H1 (cell line): ENCODE results near the gene CPA1. TPM values are rescaled to one million over a fixed set of nuclear protein-coding genes. Genes with fewer than 3 reads are reported as not detected.

ENCODE experiments used
- CTCF ChIA-PET: fragments of 300-600 bp; sonication (Branson Sonifier 250); formaldehyde crosslinking; loops from one replicate; lab custom pipeline; 2021; ENCODE audit not compliant: partially characterized antibody; lab: Charles Lee
- POLR2A ChIA-PET: fragments of 300-600 bp; sonication (Branson Sonifier 250); formaldehyde crosslinking; loops from one replicate; lab custom pipeline; 2021; ENCODE audit warnings: inconsistent platforms; ENCODE audit not compliant: partially characterized antibody; lab: Charles Lee
- DNase-seq, 2 experiments: peaks; one replicate each; pipeline versions ENCODE4 v3.0.0 to v3.0.0-alpha.2; 2010 to 2022; ENCODE audit warnings: low spot score in 2 of 2, low read depth in 1 of 2, mixed read lengths in 1 of 2
- FAIRE-seq: peaks from 2 replicates; lab custom pipeline; 2011; peaks lifted over from hg19 to GRCh38; lab: Jason Lieb, UNC
- H2AFZ ChIP-seq: 2 replicates; pipeline ENCODE4 v1.8.1; 2012; ENCODE audit warnings: low read length, inconsistent platforms
- H2AK5ac ChIP-seq: 2 replicates; pipeline ENCODE4 v1.6.1; 2013; ENCODE audit warnings: low read depth, low read length
- H2BK120ac ChIP-seq: replicated peaks from 2 replicates; pipeline ENCODE3; 2013; ENCODE audit warnings: low read depth, low read length, inconsistent platforms
- H2BK12ac ChIP-seq: 2 replicates; pipeline ENCODE4 v1.6.1; 2013; ENCODE audit warnings: low read depth, low read length
- H2BK15ac ChIP-seq: 2 replicates; pipeline ENCODE4 v1.6.1; 2013; ENCODE audit warnings: low read length
- H2BK20ac ChIP-seq: 2 replicates; pipeline ENCODE4 v1.6.1; 2013; ENCODE audit warnings: low read length
- H2BK5ac ChIP-seq: 2 replicates; pipeline ENCODE4 v1.6.1; 2013; ENCODE audit warnings: low read depth, low read length
- H3K14ac ChIP-seq: 2 replicates; pipeline ENCODE4 v1.6.1; 2013; ENCODE audit warnings: inconsistent platforms; ENCODE audit not compliant: insufficient read length
- H3K18ac ChIP-seq: 2 replicates; pipeline ENCODE4 v1.6.1; 2013; ENCODE audit warnings: low read length; ENCODE audit errors: extremely low read depth
- H3K23ac ChIP-seq: 2 replicates; pipeline ENCODE4 v1.6.1; 2013; ENCODE audit warnings: inconsistent platforms; ENCODE audit not compliant: insufficient read length
- H3K23me2 ChIP-seq: 2 replicates; pipeline ENCODE4 v1.6.1; 2013; ENCODE audit warnings: low read depth, low read length
- H3K27ac ChIP-seq: 2 replicates; pipeline ENCODE4 v1.6.1; 2011; ENCODE audit warnings: low read depth, low read length, inconsistent platforms
- H3K27me3 ChIP-seq, 4 experiments: replicated peaks in 1 of 4; 1 replicate in 1 of 4; 2 replicates in 3 of 4; pipeline versions ENCODE4 v1.6.1 to v1.8.1; 2011 to 2013; ENCODE audit warnings: low read length in 3 of 4, mild to moderate bottlenecking in 3 of 4, inconsistent platforms in 2 of 4, mixed read lengths in 2 of 4, moderate library complexity in 1 of 4; ENCODE audit not compliant: control insufficient read depth in 3 of 4, insufficient read depth in 3 of 4; ENCODE audit errors: extremely low read depth in 1 of 4
- H3K36me3 ChIP-seq, 4 experiments: 2 replicates each; pipeline versions ENCODE4 v1.6.1 to v1.8.1; 2011 to 2013; ENCODE audit warnings: mild to moderate bottlenecking in 4 of 4, low read length in 3 of 4, moderate library complexity in 2 of 4, control low read depth in 1 of 4, inconsistent platforms in 1 of 4; ENCODE audit not compliant: insufficient read depth in 4 of 4, control insufficient read depth in 2 of 4
- H3K4ac ChIP-seq: replicated peaks from 2 replicates; pipeline ENCODE3; 2013; ENCODE audit warnings: low read length, low read depth, mixed read lengths, inconsistent platforms; ENCODE audit not compliant: insufficient read length
- H3K4me1 ChIP-seq, 4 experiments: replicated peaks in 1 of 4; 1 replicate in 1 of 4; 2 replicates in 3 of 4; pipeline versions ENCODE4 v1.6.1 to v1.8.1; 2011 to 2013; ENCODE audit warnings: low read length in 3 of 4, inconsistent platforms in 2 of 4, mixed read lengths in 1 of 4; ENCODE audit not compliant: insufficient read depth in 4 of 4, control insufficient read depth in 3 of 4
- H3K4me2 ChIP-seq, 2 experiments: 2 replicates each; pipeline versions ENCODE4 v1.6.1 to v1.8.1; 2011 to 2013; ENCODE audit warnings: low read depth in 2 of 2, low read length in 2 of 2, control low read depth in 1 of 2, inconsistent platforms in 1 of 2, mild to moderate bottlenecking in 1 of 2; ENCODE audit not compliant: insufficient read depth in 1 of 2
- H3K4me3 ChIP-seq, 4 experiments: fragments of 200-600, 300-600 bp in 1 of 4; sonication (generic), shearing (Covaris generic), sonication (Bioruptor Twin) in 1 of 4; 2 replicates each; pipeline versions ENCODE4 v1.5.1 to v1.8.1; 2011 to 2016; ENCODE audit warnings: low read length in 4 of 4, low read depth in 3 of 4, control low read depth in 2 of 4, inconsistent platforms in 2 of 4, mild to moderate bottlenecking in 2 of 4, mixed read lengths in 1 of 4, moderate library complexity in 1 of 4; ENCODE audit not compliant: insufficient read depth in 2 of 4; ENCODE audit errors: extremely low read depth in 1 of 4
- H3K56ac ChIP-seq: replicated peaks from 2 replicates; pipeline ENCODE3; 2013; ENCODE audit warnings: low read depth, mild to moderate bottlenecking, mixed read lengths, low read length, inconsistent platforms; ENCODE audit not compliant: insufficient read length
- H3K79me1 ChIP-seq: 2 replicates; pipeline ENCODE4 v1.6.1; 2013; ENCODE audit warnings: low read depth, low read length, control low read depth
- H3K79me2 ChIP-seq, 2 experiments: 2 replicates each; pipeline versions ENCODE4 v1.6.1 to v1.8.1; 2012 to 2013; ENCODE audit warnings: low read length in 2 of 2, mild to moderate bottlenecking in 2 of 2, inconsistent platforms in 1 of 2; ENCODE audit not compliant: insufficient read depth in 2 of 2, control insufficient read depth in 1 of 2
- H3K9ac ChIP-seq, 4 experiments: replicated peaks in 1 of 4; 1 replicate in 1 of 4; 2 replicates in 3 of 4; pipeline versions ENCODE4 v1.6.1 to v1.8.1; 2011 to 2013; ENCODE audit warnings: low read depth in 3 of 4, low read length in 3 of 4, control low read depth in 2 of 4, mild to moderate bottlenecking in 2 of 4, moderate library complexity in 2 of 4, inconsistent platforms in 1 of 4; ENCODE audit errors: extremely low read depth in 1 of 4
- H3K9me3 ChIP-seq, 2 experiments: 2 replicates each; pipeline versions ENCODE4 v1.6.1 to v1.8.1; 2012 to 2013; ENCODE audit warnings: mild to moderate bottlenecking in 2 of 2, moderate library complexity in 2 of 2, control low read depth in 1 of 2, inconsistent platforms in 1 of 2, low read depth in 1 of 2, low read length in 1 of 2, mixed read lengths in 1 of 2; ENCODE audit not compliant: insufficient read depth in 2 of 2
- H4K20me1 ChIP-seq, 2 experiments: replicated peaks in 1 of 2; 2 replicates each; pipeline versions ENCODE3 to v1.8.1; 2011 to 2013; ENCODE audit warnings: inconsistent platforms in 2 of 2, low read length in 2 of 2, mild to moderate bottlenecking in 1 of 2; ENCODE audit not compliant: insufficient read depth in 2 of 2, control insufficient read depth in 1 of 2
- H4K5ac ChIP-seq: 2 replicates; pipeline ENCODE4 v1.6.1; 2013; ENCODE audit warnings: low read length, low read depth, mixed read lengths, inconsistent platforms; ENCODE audit not compliant: insufficient read length
- H4K8ac ChIP-seq: 2 replicates; pipeline ENCODE4 v1.8.0; 2013; ENCODE audit warnings: mild to moderate bottlenecking, moderate library complexity, low read length, inconsistent platforms; ENCODE audit not compliant: insufficient read depth; ENCODE audit errors: extremely low read depth
- H4K91ac ChIP-seq: replicated peaks from 2 replicates; pipeline ENCODE3; 2013; ENCODE audit warnings: low read length, mixed read lengths, inconsistent platforms; ENCODE audit not compliant: insufficient read length
- CREB1 ChIP-seq: IDR thresholded peaks from 2 replicates; pipeline ENCODE4 v1.6.1; 2012; ENCODE audit warnings: inconsistent platforms
- CTCF ChIP-seq, 3 experiments: IDR thresholded peaks; 1 replicate in 2 of 3; 2 replicates in 1 of 3; pipeline versions ENCODE4 v1.5.1 to v1.6.1; 2011; ENCODE audit warnings: low read length in 3 of 3, mild to moderate bottlenecking in 3 of 3, inconsistent platforms in 2 of 3, low read depth in 1 of 3, moderate library complexity in 1 of 3; ENCODE audit not compliant: insufficient read depth in 1 of 3; ENCODE audit errors: control extremely low read depth in 1 of 3
- EZH2 ChIP-seq: fragments of 200-600 bp; sonication (generic); IDR thresholded peaks from 2 replicates; pipeline ENCODE4 v1.7.1; 2012; ENCODE audit warnings: low read depth, mild to moderate bottlenecking, moderate library complexity, low read length, inconsistent platforms; ENCODE audit not compliant: severe bottlenecking
- KDM1A ChIP-seq: fragments of 200-600, 300-600 bp; sonication (generic); IDR thresholded peaks from 2 replicates; pipeline ENCODE4 v1.7.1; 2016; ENCODE audit warnings: mild to moderate bottlenecking, low read length, borderline replicate concordance
- KDM4A ChIP-seq: IDR thresholded peaks from one replicate; pipeline ENCODE4 v1.7.1; 2012; ENCODE audit warnings: low read depth, mild to moderate bottlenecking, moderate library complexity, low read length, inconsistent platforms; ENCODE audit not compliant: severe bottlenecking
- NANOG ChIP-seq: IDR thresholded peaks from 2 replicates; pipeline ENCODE4 v1.6.1; 2011; ENCODE audit warnings: low read length, low read depth, mild to moderate bottlenecking, inconsistent platforms; ENCODE audit not compliant: insufficient read depth, poor library complexity, severe bottlenecking
- PHF8 ChIP-seq: fragments of 200-600 bp; sonication (generic); conservative IDR thresholded peaks from 2 replicates; pipeline ENCODE4 v1.7.1; 2012; ENCODE audit warnings: low read depth, mild to moderate bottlenecking, inconsistent platforms, low read length, moderate library complexity
- RFX5 ChIP-seq: IDR thresholded peaks from 2 replicates; pipeline ENCODE4 v1.6.1; 2011; ENCODE audit warnings: low read depth, low read length, improper control_type of control experiment, borderline replicate concordance
- SIX5 ChIP-seq: IDR thresholded peaks from 2 replicates; pipeline ENCODE4 v1.6.1; 2011; ENCODE audit warnings: mild to moderate bottlenecking, low read depth, low read length
- SP2 ChIP-seq: IDR thresholded peaks from 2 replicates; pipeline ENCODE4 v1.6.1; 2012; ENCODE audit warnings: mild to moderate bottlenecking, low read length, inconsistent platforms
- TAF7 ChIP-seq: optimal IDR thresholded peaks from 2 replicates; pipeline ENCODE3; 2011; ENCODE audit warnings: low read depth, mild to moderate bottlenecking, inconsistent platforms, low read length, moderate library complexity, borderline replicate concordance
- WGBS, 2 experiments: shearing (Covaris generic) in 1 of 2; methylation state at CpG; one replicate each; pipeline versions ENCODE4 v1.1.6 to v1.1.7; 2013 to 2015; ENCODE audit warnings: low lambda C conversion rate in 2 of 2, mixed read lengths in 2 of 2, inconsistent platforms in 1 of 2, low coverage in 1 of 2, missing lambda C conversion rate in 1 of 2; ENCODE audit not compliant: insufficient replicate concordance in 2 of 2, insufficient coverage in 1 of 2, insufficient read length in 1 of 2; ENCODE audit errors: extremely low coverage in 1 of 2, missing lambda C conversion rate in 1 of 2; 5-methylcytosine and 5-hydroxymethylcytosine counted together
- polyA plus RNA-seq, 7 experiments: library from polyadenylated mRNA; depleted of rRNA in 3 of 7; stranded (reverse) in 5 of 7; unstranded in 2 of 7; fragments of >200 nt in 5 of 7; fragments of 200-250 nt in 2 of 7; gene quantifications; 1 replicate in 5 of 7; 2 replicates in 1 of 7; 4 replicates in 1 of 7; pipeline versions ENCODE4 v1.2.1 to v1.2.3, GENCODE V29; 2011 to 2013; ENCODE audit warnings: missing spikeins in 2 of 7, mixed read lengths in 2 of 7
- total RNA-seq: library from RNA; stranded (reverse); fragmentation: NEBNext Ultra II Directional; extraction: Animal tissue kit (Norgen Biotek cat#: 25700); gene quantifications from 2 replicates; pipeline ENCODE4 v1.2.1, GENCODE V29; 2021

CPA1 gene
- total and polyA plus RNA-seq, 2 of the 8 experiments (the other 6 are each of a cell fraction or from before 2014, with no cell fraction given): not detected

- no peak overlapping the region for H2BK120ac ChIP-seq
- 0 out of 2 replicates have a peak overlapping the region, but pooled peaks have one; percentile 47 for H2AK5ac ChIP-seq
- H3K9ac ChIP-seq: no peak overlapping the region
- no peak overlapping the region for H3K23ac ChIP-seq
- H2AFZ ChIP-seq: peak overlapping the region; percentile 13; the same call in 1 of the 2 replicates
- H3K27me3 ChIP-seq: no peaks in the 10 kb centered on the region
- WGBS, 2 experiments: 83% methylated on average over 6 of the region's 6 CpGs; no CpG with 5 or more reads in 1 of the 2 experiments
- H3K79me1 ChIP-seq: no peaks in the 10 kb centered on the region
- no peak overlapping the region for H3K18ac ChIP-seq
- no peak overlapping the region for H3K4me3 ChIP-seq
- H3K36me3 ChIP-seq: no peaks in the 10 kb centered on the region
- H4K5ac ChIP-seq: no peak overlapping the region
- 0 out of 2 replicates have a peak overlapping the region, but pooled peaks have one; percentile 4 for H2BK12ac ChIP-seq
- H3K4me1 ChIP-seq: peaks cover 0 to 8% (median 6%) of the 10 kb centered on the region in 4 experiments; a peak in 6 of 7 replicates
- H3K9me3 ChIP-seq: peaks cover 18% of the 10 kb centered on the region in 2 experiments
- no peaks in the 10 kb centered on the region for H4K20me1 ChIP-seq
- no peak overlapping the region for H3K4ac ChIP-seq
- H2BK5ac ChIP-seq: peak overlapping the region; percentile 35; the same call in 1 of the 2 replicates
- 0 out of 2 replicates have a peak overlapping the region, but pooled peaks have one; percentile 46 for H2BK15ac ChIP-seq
- no peak overlapping the region for H3K27ac ChIP-seq
- H3K23me2 ChIP-seq: no peaks in the 10 kb centered on the region
- DNase-seq (no peak), FAIRE-seq (no peak)
- no peak overlapping the region for H3K56ac ChIP-seq
- no peak overlapping the region; the same call in 1 of the 2 replicates for H4K8ac ChIP-seq
- no peaks in the 10 kb centered on the region for H3K79me2 ChIP-seq
- no peak overlapping the region for H3K14ac ChIP-seq
- H4K91ac ChIP-seq: no peak overlapping the region
- ChIA-PET CTCF (no interaction called here), POLR2A (no interaction called here)
- H3K4me2 ChIP-seq: no peak overlapping the region
- no peak overlapping the region for H2BK20ac ChIP-seq
- TF ChIP-seq PHF8 (no peak), SIX5 (no peak), RFX5 (no peak), NANOG (no peak), EZH2 (no peak), KDM1A (no peak), SP2 (no peak), CTCF (IDR thresholded peaks at IDR 0.05; ENCODE audit: control extremely low read depth in 1 of 3, insufficient read depth in 1 of 3, low read depth in 1 of 3, low read length in 3 of 3) (no peak), TAF7 (no peak), KDM4A (no peak), CREB1 (no peak)
These were observed 5.8 kb upstream of the CPA1 start for GRCh38 chr7:130374507-130374906.
